GM18867 (cell line): ENCODE data around the gene MFSD12.
A peak's percentile ranks its signal among the peaks of the same experiment; 100 is the strongest.
"Not testable (repeated sequence)": the region's sequence is repeated elsewhere in the genome, so short reads cannot be mapped to it uniquely, and the experiment has no call there.

Experiments
- ATAC-seq: cut with Tn5 transposase; IDR thresholded peaks from one replicate; pipeline ENCODE4 v1.9.1; 2021; ENCODE audit warnings: mild to moderate bottlenecking, moderate library complexity; ENCODE audit not compliant: unreplicated experiment

Gene MFSD12

GRCh38 chr19:3585301-3586126 is 28.1 kb upstream of the MFSD12 start, which contains the start of gene GIPC3:
GIPC3 (plus strand) TSS chr19:3585478; CDS start chr19:3585598, 120 bp downstream.
- ATAC-seq = no peak

- not testable (repeated sequence) for ATAC-seq
Measured at GRCh38 chr19:3584036-3584802, 26.8 kb upstream of the MFSD12 start.

- ATAC-seq = not testable (repeated sequence)
Measured at GRCh38 chr19:3581792-3582191, 24.4 kb upstream of the MFSD12 start.

- no peak for ATAC-seq
Measured at GRCh38 chr19:3580156-3580934, 23.0 kb upstream of the MFSD12 start.

- ATAC-seq = no peak
Measured at GRCh38 chr19:3578390-3578789, 21.0 kb upstream of the MFSD12 start.

GRCh38 chr19:3577723-3578344 is 20.4 kb upstream of the MFSD12 start:
- no peak for ATAC-seq

- ATAC-seq = no peak
Measured at GRCh38 chr19:3576696-3577443, 19.5 kb upstream of the MFSD12 start.

- no peak for ATAC-seq
Measured at GRCh38 chr19:3575949-3576673, 18.7 kb upstream of the MFSD12 start.

- no peak for ATAC-seq
Measured at GRCh38 chr19:3575260-3575741, 17.9 kb upstream of the MFSD12 start.

- ATAC-seq = peak; percentile 34
Measured at GRCh38 chr19:3573858-3574637, 16.7 kb upstream of the MFSD12 start.

GRCh38 chr19:3573162-3573857 is 15.9 kb upstream of the MFSD12 start:
- ATAC-seq = peak; percentile 4

- no peak for ATAC-seq
Measured at GRCh38 chr19:3572855-3573161, 15.4 kb upstream of the MFSD12 start, which contains the start of gene HMG20B. HMG20B (plus strand) TSS chr19:3572944; CDS start chr19:3573310, 366 bp downstream.

- ATAC-seq = peak; percentile 84
Measured at GRCh38 chr19:3572132-3572854, 14.9 kb upstream of the MFSD12 start.

GRCh38 chr19:3570606-3571011 is 13.2 kb upstream of the MFSD12 start:
- no peak for ATAC-seq

GRCh38 chr19:3570042-3570441 is 12.7 kb upstream of the MFSD12 start:
- ATAC-seq = not testable (repeated sequence)

GRCh38 chr19:3565139-3565538 is 7.8 kb upstream of the MFSD12 start:
- ATAC-seq = no peak
